HCT116 (cell line): Measurements from ENCODE around the gene MESD. TPM values are rescaled to one million over a fixed set of nuclear protein-coding genes. Genes with fewer than 3 reads are reported as not detected.

Source experiments
- ATAC-seq: fragments of 200-7000 bp; cut with Tn5 transposase; 2 replicates; pipeline ENCODE4 v1.9.1; 2020; ENCODE audit warnings: mild to moderate bottlenecking, moderate library complexity
- BruUV-seq: library from RNA; stranded (reverse); fragments of 400-500 nt; replicated peaks from 2 replicates; lab custom pipeline; 2021; lab: Mats Ljungman, UMichigan
- CTCF ChIA-PET: fragments of 300-600 bp; sonication (Branson Sonifier 250); formaldehyde crosslinking; loops from one replicate; lab custom pipeline; 2021; ENCODE audit warnings: antibody characterized with exemption; lab: Charles Lee
- POLR2A ChIA-PET: fragments of 300-600, 350-600 bp; sonication (Branson Sonifier 250); formaldehyde crosslinking; loops from one replicate; lab custom pipeline; 2021; ENCODE audit warnings: antibody characterized with exemption; lab: Charles Lee
- RAD21 ChIA-PET, 2 experiments: fragments of 300-600 bp; sonication (Branson Sonifier 250); formaldehyde crosslinking; loops; one replicate each; lab custom pipeline; 2023; ENCODE audit warnings: low total read pairs in 2 of 2; ENCODE audit not compliant: uncharacterized antibody in 2 of 2, unreplicated experiment in 2 of 2, low non-redundant PET in 1 of 2; lab: Charles Lee
- DNase-seq: peaks from one replicate; pipeline ENCODE4 v3.0.0-alpha.2; 2010; ENCODE audit warnings: low read depth, low spot score
- H2AFZ ChIP-seq: fragments of 200-600 bp; shearing (Covaris generic), sonication (generic); 2 replicates; pipeline ENCODE4 v1.6.1; 2017; ENCODE audit warnings: low read depth, mixed run types, mixed read lengths, antibody characterized with exemption, low read length; ENCODE audit not compliant: poor library complexity, severe bottlenecking
- H3K27ac ChIP-seq: 2 replicates; pipeline ENCODE4 v1.5.1; 2012; ENCODE audit warnings: low read depth, low read length
- H3K27me3 ChIP-seq: fragments of 200-600 bp; sonication (generic); 2 replicates; pipeline ENCODE4 v1.6.1; 2016; ENCODE audit warnings: mixed run types, low read length, mixed read lengths; ENCODE audit not compliant: insufficient read depth
- H3K36me3 ChIP-seq, 2 experiments: fragments of 200-500 bp in 1 of 2; fragments of 200-600 bp in 1 of 2; sonication (Bioruptor generic) in 1 of 2; sonication (generic) in 1 of 2; 2 replicates each; pipeline versions ENCODE4 v1.5.1 to v1.6.1; 2014 to 2016; ENCODE audit warnings: low read length in 2 of 2, inconsistent platforms in 1 of 2, mixed read lengths in 1 of 2, mixed run types in 1 of 2; ENCODE audit not compliant: insufficient read depth in 2 of 2, control insufficient read depth in 1 of 2
- H3K4me1 ChIP-seq, 2 experiments: fragments of 200-600 bp in 1 of 2; sonication (generic) in 1 of 2; 2 replicates each; pipeline versions ENCODE4 v1.5.1 to v1.6.1; 2012 to 2017; ENCODE audit warnings: low read length in 2 of 2, inconsistent platforms in 1 of 2, mild to moderate bottlenecking in 1 of 2, mixed read lengths in 1 of 2, mixed run types in 1 of 2, moderate library complexity in 1 of 2; ENCODE audit not compliant: insufficient read depth in 2 of 2, control insufficient read depth in 1 of 2
- H3K4me2 ChIP-seq: fragments of 200-600 bp; sonication (generic); 2 replicates; pipeline ENCODE4 v1.6.1; 2017; ENCODE audit warnings: mixed run types, low read length, mixed read lengths
- H3K4me3 ChIP-seq, 2 experiments: fragments of 200-600 bp in 1 of 2; sonication (generic) in 1 of 2; replicated peaks in 1 of 2; 2 replicates each; pipeline ENCODE4 v1.5.1; 2011 to 2016; ENCODE audit warnings: low read length in 2 of 2, control low read depth in 1 of 2, low read depth in 1 of 2, mild to moderate bottlenecking in 1 of 2, mixed read lengths in 1 of 2, mixed run types in 1 of 2
- H3K79me2 ChIP-seq: fragments of 200-600 bp; sonication (generic); 2 replicates; pipeline ENCODE4 v1.6.1; 2017; ENCODE audit warnings: mild to moderate bottlenecking, mixed run types, low read length, moderate library complexity, mixed read lengths; ENCODE audit not compliant: insufficient read depth
- H3K9ac ChIP-seq: fragments of 200-600 bp; sonication (generic); 2 replicates; pipeline ENCODE4 v1.6.1; 2016; ENCODE audit warnings: low read length, mixed read lengths
- H3K9me2 ChIP-seq: fragments of 200-600 bp; sonication (generic), shearing (Covaris generic); 2 replicates; pipeline ENCODE4 v1.6.1; 2017; ENCODE audit warnings: mixed run types, mild to moderate bottlenecking, moderate library complexity; ENCODE audit not compliant: insufficient read depth
- H3K9me3 ChIP-seq, 2 experiments: fragments of 200-500 bp in 1 of 2; fragments of 200-600 bp in 1 of 2; sonication (Bioruptor generic) in 1 of 2; sonication (generic) in 1 of 2; 2 replicates each; pipeline ENCODE4 v1.6.1; 2014 to 2017; ENCODE audit warnings: low read length in 2 of 2, mixed read lengths in 2 of 2, inconsistent platforms in 1 of 2, low read depth in 1 of 2, mild to moderate bottlenecking in 1 of 2, mixed run types in 1 of 2, moderate library complexity in 1 of 2; ENCODE audit not compliant: control insufficient read depth in 1 of 2, insufficient read depth in 1 of 2
- H4K20me1 ChIP-seq: fragments of 200-600 bp; sonication (generic), shearing (Covaris generic); 2 replicates; pipeline ENCODE4 v1.6.1; 2017; ENCODE audit warnings: mixed run types, mild to moderate bottlenecking, moderate library complexity; ENCODE audit not compliant: insufficient read depth
- CBX3 ChIP-seq: IDR thresholded peaks from 2 replicates; pipeline ENCODE4 v1.6.1; 2012; ENCODE audit warnings: low read depth
- ELF1 ChIP-seq: IDR thresholded peaks from 2 replicates; pipeline ENCODE4 v1.6.1; 2012; ENCODE audit warnings: low read depth, borderline replicate concordance
- EZH2 ChIP-seq: fragments of 200-600 bp; sonication (generic); IDR thresholded peaks from 2 replicates; pipeline ENCODE4 v1.6.1; 2017; ENCODE audit warnings: antibody characterized with exemption, mixed run types
- EZH2phosphoT487 ChIP-seq: fragments of 200-600 bp; IDR thresholded peaks from 2 replicates; pipeline ENCODE4 v1.6.1; 2018; ENCODE audit warnings: antibody characterized with exemption, borderline replicate concordance
- FOSL1 ChIP-seq: IDR thresholded peaks from 2 replicates; pipeline ENCODE4 v1.6.1; 2012; ENCODE audit warnings: low read depth
- JUND ChIP-seq: IDR thresholded peaks from 2 replicates; pipeline ENCODE4 v1.6.1; 2012
- POLR2A ChIP-seq: IDR thresholded peaks from 2 replicates; pipeline ENCODE4 v1.7.0; 2011; ENCODE audit warnings: borderline replicate concordance; ENCODE audit not compliant: insufficient read depth, insufficient read length; ENCODE audit errors: extremely low read depth
- POLR2AphosphoS5 ChIP-seq: IDR thresholded peaks from 2 replicates; pipeline ENCODE4 v1.6.1; 2011; ENCODE audit warnings: mild to moderate bottlenecking, low read depth, low read length, moderate library complexity
- RAD21 ChIP-seq: IDR thresholded peaks from 2 replicates; pipeline ENCODE4 v1.6.1; 2012; ENCODE audit warnings: low read depth, mild to moderate bottlenecking
- SIN3A ChIP-seq: IDR thresholded peaks from 2 replicates; pipeline ENCODE4 v1.6.1; 2012; ENCODE audit warnings: low read depth
- intact Hi-C: fragments of 100-400 bp; cut with micrococcal nuclease; formaldehyde crosslinking; loops from 2 replicates; pipeline ENCODE4 v1.10.0; 2022
- total RNA-seq: library from RNA; stranded (reverse); gene quantifications from one replicate; pipeline ENCODE4 v1.2.1, GENCODE V29; 2021; ENCODE audit not compliant: unreplicated experiment
- TF ChIP-seq, protein P1 (sequence below): IDR thresholded peaks from 2 replicates; pipeline ENCODE4 v1.6.1; 2011; ENCODE audit warnings: mild to moderate bottlenecking, low read length, moderate library complexity; ENCODE audit not compliant: insufficient replicate concordance; ENCODE audit errors: extremely low read depth
- TF ChIP-seq, protein P2 (sequence below): IDR thresholded peaks from 2 replicates; pipeline ENCODE4 v1.6.1; 2012
- TF ChIP-seq, protein P3 (sequence below): IDR thresholded peaks from 2 replicates; pipeline ENCODE4 v1.6.1; 2012
- TF ChIP-seq, protein P4 (sequence below): IDR thresholded peaks from 2 replicates; pipeline ENCODE4 v1.6.1; 2012; ENCODE audit warnings: low read depth
- TF ChIP-seq, protein P5 (sequence below), 3 experiments: fragments of 200-600 bp in 1 of 3; sonication (generic) in 1 of 3; IDR thresholded peaks in 2 of 3; conservative IDR thresholded peaks in 1 of 3; 2 replicates each; pipeline ENCODE4 v1.5.1; 2012 to 2017; ENCODE audit warnings: low read depth in 2 of 3, low read length in 2 of 3, antibody characterized with exemption in 1 of 3, borderline replicate concordance in 1 of 3, control low read depth in 1 of 3, mild to moderate bottlenecking in 1 of 3, mixed read lengths in 1 of 3, mixed run types in 1 of 3, moderate library complexity in 1 of 3; ENCODE audit not compliant: insufficient read depth in 1 of 3

Gene MESD
- total RNA-seq, 1 experiment from 2014 or later: 22.5 TPM

DNA sequence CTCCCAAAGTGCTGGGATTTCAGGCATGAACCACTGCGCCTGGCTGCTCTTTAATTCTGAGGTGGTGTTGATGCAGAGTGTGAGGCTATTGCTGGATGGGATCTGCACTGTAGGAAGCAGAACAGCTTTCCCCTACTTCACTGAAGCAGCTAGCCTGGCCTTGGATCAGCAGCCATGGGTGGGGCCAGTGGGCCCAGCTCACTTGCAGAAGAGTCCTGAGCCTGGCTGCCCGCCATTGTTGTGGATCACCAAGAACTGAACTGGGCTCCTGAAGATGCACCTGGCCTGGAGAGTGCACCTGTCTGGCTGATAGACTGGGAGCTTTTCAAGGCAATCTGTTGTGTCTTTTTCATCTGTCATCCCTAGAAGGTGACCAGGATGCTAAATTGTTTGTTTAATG is 23.0 kb upstream of the MESD start:
- DNase-seq (no peak), ATAC-seq (no peak)
- no peaks in the 10 kb centered on the region for H3K36me3 ChIP-seq
- H3K27ac ChIP-seq: no peak overlapping the region
- TF ChIP-seq, protein P1, sequence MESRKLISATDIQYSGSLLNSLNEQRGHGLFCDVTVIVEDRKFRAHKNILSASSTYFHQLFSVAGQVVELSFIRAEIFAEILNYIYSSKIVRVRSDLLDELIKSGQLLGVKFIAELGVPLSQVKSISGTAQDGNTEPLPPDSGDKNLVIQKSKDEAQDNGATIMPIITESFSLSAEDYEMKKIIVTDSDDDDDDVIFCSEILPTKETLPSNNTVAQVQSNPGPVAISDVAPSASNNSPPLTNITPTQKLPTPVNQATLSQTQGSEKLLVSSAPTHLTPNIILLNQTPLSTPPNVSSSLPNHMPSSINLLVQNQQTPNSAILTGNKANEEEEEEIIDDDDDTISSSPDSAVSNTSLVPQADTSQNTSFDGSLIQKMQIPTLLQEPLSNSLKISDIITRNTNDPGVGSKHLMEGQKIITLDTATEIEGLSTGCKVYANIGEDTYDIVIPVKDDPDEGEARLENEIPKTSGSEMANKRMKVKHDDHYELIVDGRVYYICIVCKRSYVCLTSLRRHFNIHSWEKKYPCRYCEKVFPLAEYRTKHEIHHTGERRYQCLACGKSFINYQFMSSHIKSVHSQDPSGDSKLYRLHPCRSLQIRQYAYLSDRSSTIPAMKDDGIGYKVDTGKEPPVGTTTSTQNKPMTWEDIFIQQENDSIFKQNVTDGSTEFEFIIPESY: no peak
- TF ChIP-seq POLR2AphosphoS5 (no peak), ELF1 (no peak), SIN3A (no peak), POLR2A (no peak), EZH2 (no peak), CBX3 (no peak), FOSL1 (no peak), JUND (no peak), EZH2phosphoT487 (no peak), RAD21 (no peak)
- TF ChIP-seq, protein P2, sequence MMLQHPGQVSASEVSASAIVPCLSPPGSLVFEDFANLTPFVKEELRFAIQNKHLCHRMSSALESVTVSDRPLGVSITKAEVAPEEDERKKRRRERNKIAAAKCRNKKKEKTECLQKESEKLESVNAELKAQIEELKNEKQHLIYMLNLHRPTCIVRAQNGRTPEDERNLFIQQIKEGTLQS: no peak
- TF ChIP-seq, protein P3, sequence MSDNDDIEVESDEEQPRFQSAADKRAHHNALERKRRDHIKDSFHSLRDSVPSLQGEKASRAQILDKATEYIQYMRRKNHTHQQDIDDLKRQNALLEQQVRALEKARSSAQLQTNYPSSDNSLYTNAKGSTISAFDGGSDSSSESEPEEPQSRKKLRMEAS: no peak
- TF ChIP-seq, protein P4, sequence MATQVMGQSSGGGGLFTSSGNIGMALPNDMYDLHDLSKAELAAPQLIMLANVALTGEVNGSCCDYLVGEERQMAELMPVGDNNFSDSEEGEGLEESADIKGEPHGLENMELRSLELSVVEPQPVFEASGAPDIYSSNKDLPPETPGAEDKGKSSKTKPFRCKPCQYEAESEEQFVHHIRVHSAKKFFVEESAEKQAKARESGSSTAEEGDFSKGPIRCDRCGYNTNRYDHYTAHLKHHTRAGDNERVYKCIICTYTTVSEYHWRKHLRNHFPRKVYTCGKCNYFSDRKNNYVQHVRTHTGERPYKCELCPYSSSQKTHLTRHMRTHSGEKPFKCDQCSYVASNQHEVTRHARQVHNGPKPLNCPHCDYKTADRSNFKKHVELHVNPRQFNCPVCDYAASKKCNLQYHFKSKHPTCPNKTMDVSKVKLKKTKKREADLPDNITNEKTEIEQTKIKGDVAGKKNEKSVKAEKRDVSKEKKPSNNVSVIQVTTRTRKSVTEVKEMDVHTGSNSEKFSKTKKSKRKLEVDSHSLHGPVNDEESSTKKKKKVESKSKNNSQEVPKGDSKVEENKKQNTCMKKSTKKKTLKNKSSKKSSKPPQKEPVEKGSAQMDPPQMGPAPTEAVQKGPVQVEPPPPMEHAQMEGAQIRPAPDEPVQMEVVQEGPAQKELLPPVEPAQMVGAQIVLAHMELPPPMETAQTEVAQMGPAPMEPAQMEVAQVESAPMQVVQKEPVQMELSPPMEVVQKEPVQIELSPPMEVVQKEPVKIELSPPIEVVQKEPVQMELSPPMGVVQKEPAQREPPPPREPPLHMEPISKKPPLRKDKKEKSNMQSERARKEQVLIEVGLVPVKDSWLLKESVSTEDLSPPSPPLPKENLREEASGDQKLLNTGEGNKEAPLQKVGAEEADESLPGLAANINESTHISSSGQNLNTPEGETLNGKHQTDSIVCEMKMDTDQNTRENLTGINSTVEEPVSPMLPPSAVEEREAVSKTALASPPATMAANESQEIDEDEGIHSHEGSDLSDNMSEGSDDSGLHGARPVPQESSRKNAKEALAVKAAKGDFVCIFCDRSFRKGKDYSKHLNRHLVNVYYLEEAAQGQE: no peak
- TF ChIP-seq, protein P5, sequence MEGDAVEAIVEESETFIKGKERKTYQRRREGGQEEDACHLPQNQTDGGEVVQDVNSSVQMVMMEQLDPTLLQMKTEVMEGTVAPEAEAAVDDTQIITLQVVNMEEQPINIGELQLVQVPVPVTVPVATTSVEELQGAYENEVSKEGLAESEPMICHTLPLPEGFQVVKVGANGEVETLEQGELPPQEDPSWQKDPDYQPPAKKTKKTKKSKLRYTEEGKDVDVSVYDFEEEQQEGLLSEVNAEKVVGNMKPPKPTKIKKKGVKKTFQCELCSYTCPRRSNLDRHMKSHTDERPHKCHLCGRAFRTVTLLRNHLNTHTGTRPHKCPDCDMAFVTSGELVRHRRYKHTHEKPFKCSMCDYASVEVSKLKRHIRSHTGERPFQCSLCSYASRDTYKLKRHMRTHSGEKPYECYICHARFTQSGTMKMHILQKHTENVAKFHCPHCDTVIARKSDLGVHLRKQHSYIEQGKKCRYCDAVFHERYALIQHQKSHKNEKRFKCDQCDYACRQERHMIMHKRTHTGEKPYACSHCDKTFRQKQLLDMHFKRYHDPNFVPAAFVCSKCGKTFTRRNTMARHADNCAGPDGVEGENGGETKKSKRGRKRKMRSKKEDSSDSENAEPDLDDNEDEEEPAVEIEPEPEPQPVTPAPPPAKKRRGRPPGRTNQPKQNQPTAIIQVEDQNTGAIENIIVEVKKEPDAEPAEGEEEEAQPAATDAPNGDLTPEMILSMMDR (IDR thresholded peaks at IDR 0.05 in 2 of 3, conservative IDR thresholded peaks at IDR 0.05 in 1 of 3; ENCODE audit: borderline replicate concordance in 1 of 3, insufficient read depth in 1 of 3, low read depth in 2 of 3, low read length in 2 of 3): no peak
- no peaks in the 10 kb centered on the region for H4K20me1 ChIP-seq
- H3K27me3 ChIP-seq: no peaks in the 10 kb centered on the region
- POLR2A ChIA-PET: no interaction called here
- no peaks in the 10 kb centered on the region for H3K9me3 ChIP-seq
- BruUV-seq: no TSS peak
- intact Hi-C loops: no loop called here
- no peak overlapping the region for H2AFZ ChIP-seq
- no peaks in the 10 kb centered on the region for H3K79me2 ChIP-seq
- CTCF ChIA-PET: no interaction called here
- no peak overlapping the region for H3K4me2 ChIP-seq
- no peaks in the 10 kb centered on the region for H3K4me1 ChIP-seq
- no peak overlapping the region for H3K9ac ChIP-seq
- RAD21 ChIA-PET: no interaction called here
- H3K9me2 ChIP-seq: no peaks in the 10 kb centered on the region
- H3K4me3 ChIP-seq: no peak overlapping the region
